ENCODE measurements around the gene UBE2C. TPM values are rescaled to one million over a fixed set of nuclear protein-coding genes. Genes with fewer than 3 reads are reported as not detected.
"Not testable (repeated sequence)": the region's sequence is repeated elsewhere in the genome, so short reads cannot be mapped to it uniquely, and the experiment has no call there.

Gene UBE2C
- total and polyA plus RNA-seq, 2 donors: 2.2 to 15.6 TPM

DNA sequence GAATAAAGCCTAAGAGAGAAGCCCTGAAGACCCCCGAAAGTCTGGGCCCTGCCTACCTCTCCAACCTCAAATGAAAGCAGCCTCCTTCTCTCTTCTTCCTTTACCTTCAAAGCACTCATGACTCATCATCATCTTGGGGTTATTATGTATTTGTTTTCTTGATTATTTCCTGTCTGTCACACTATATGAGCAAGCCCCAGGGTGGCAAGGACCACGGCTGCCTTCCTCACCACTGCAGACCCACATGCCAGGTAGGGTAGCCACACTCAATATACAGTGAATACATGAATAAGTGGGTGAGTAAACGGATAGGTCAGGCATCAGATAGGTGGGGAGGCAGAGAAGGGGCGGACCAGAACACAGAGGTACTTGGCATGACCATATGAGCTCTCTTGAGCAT is 29.6 kb upstream of the UBE2C start:
- no peak overlapping the region for H3K4me3 ChIP-seq (ENCODE audit: low read depth, low read length)
- no peaks in the 10 kb centered on the region for H3K36me3 ChIP-seq (ENCODE audit: insufficient read depth)
- H3K27ac ChIP-seq (ENCODE audit: low read depth): no peak overlapping the region
- no peak for DNase-seq (ENCODE audit: extremely low spot score)
- WGBS: 58% methylated on average over 4 of the region's 4 CpGs
- H3K4me1 ChIP-seq (ENCODE audit: insufficient read depth): peaks cover 2% of the 10 kb centered on the region

DNA sequence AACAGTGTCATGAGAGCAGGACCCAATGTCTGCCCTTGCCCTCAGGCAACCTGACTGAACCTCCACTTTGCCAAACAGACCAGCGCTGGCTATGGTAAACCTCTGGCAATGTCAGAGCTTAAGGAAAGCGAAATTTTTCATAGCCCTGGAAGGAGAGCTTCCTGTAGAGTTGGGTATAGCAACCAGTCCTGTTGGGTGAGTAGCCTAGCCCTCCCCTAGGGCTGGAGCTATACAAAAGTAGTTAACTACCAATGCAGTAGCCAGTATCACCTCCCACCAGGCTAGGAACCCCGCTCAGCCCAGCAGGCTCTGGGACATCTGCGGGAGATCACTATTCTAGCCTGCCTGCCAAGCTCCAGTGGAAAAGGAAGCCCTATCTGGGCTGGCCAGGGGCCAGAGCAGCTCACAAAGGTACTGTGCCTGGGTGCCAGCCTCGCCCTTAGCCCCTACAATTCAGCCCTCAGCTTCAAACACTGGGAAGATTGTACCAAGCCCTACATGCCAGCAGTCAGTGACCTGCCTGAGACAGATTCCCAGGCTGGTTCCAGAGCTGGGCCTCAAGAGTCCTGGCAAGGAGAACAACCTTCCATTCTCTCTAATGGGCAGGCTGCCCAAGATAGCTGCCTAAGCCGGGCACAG is 28.7 kb upstream of the UBE2C start:
- 61% methylated on average over 6 of the region's 6 CpGs for WGBS

DNA sequence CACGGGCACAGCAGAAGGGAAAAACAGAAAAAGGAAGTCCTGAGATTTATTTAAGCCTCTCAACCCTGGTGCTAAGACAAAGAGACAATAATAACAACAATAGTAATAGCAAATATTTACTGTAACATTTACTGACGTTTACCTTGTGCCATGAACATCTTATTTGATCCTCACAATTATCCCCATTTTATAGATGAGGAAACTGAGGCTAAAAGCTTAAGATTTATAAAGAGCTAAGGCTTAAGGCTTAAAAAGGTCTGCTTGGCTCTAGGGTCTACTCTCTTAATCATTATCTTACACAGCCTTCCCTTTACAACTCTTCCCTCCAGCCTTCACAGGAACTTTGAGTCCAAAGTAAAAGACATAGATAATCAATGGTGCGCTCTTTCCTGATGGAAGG is 24.1 kb upstream of the UBE2C start:
- Histone ChIP-seq H3K27ac (ENCODE audit: low read depth) (no peak overlapping the region), H3K36me3 (ENCODE audit: insufficient read depth) (no peaks in the 10 kb centered on the region), H3K4me1 (ENCODE audit: insufficient read depth) (no peaks in the 10 kb centered on the region), H3K4me3 (ENCODE audit: low read depth, low read length) (no peak overlapping the region)
- 72% methylated on average over 3 of the region's 3 CpGs for WGBS
- no peak for DNase-seq (ENCODE audit: extremely low spot score)

More for the DNA sequence above, 28.7 kb upstream of the UBE2C start:
- peaks cover 2% of the 10 kb centered on the region for H3K4me1 ChIP-seq (ENCODE audit: insufficient read depth)
- no peak overlapping the region for H3K27ac ChIP-seq (ENCODE audit: low read depth)
- no peak for DNase-seq (ENCODE audit: extremely low spot score)
- no peaks in the 10 kb centered on the region for H3K36me3 ChIP-seq (ENCODE audit: insufficient read depth)
- H3K4me3 ChIP-seq (ENCODE audit: low read depth, low read length): no peak overlapping the region

DNA sequence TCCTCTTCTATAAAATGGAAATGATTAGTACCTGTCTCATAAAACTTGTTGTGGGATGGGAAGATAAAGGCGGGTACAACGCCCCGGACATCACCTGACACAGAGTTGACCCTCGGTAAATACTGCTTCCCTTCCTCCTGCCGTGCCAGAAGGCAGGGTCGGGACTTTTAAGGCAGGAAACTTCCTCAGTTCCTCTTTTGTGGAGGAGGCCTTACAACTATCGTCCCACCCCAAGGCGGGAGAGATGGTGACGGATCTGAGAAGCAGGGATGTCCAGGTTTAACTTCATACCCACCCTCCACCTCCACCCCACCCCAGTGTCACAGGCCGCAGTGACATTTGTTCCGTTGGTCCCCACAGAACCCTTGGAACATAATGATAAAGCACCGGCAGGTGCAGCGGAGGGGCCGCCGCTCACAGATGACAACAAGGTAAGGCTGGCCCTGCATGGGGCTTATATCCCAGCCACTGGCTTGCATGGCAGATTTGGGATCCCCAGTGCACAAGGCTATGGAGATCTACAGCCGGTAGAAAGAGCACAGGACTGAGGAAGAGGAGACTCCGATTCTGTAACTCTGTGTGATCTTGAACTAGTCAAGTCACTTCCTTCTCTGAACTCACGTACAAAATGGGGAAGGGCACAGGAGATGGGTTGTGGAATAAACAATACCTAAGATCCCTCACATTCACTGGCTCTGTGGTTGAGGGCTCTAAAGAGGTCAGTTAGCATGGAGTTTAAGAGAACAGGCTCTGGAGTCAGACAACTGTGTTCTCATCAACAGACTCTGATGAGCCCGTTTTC is 19.9 kb upstream of the UBE2C start:
- no peak for DNase-seq (ENCODE audit: extremely low spot score)
- WGBS: 29% methylated on average over 19 of the region's 19 CpGs
- Histone ChIP-seq H3K36me3 (ENCODE audit: insufficient read depth) (peaks cover 2% of the 10 kb centered on the region), H3K4me3 (ENCODE audit: low read depth, low read length) (peak overlapping the region; percentile 87), H3K27ac (ENCODE audit: low read depth) (no peak overlapping the region), H3K4me1 (ENCODE audit: insufficient read depth) (no peaks in the 10 kb centered on the region)

DNA sequence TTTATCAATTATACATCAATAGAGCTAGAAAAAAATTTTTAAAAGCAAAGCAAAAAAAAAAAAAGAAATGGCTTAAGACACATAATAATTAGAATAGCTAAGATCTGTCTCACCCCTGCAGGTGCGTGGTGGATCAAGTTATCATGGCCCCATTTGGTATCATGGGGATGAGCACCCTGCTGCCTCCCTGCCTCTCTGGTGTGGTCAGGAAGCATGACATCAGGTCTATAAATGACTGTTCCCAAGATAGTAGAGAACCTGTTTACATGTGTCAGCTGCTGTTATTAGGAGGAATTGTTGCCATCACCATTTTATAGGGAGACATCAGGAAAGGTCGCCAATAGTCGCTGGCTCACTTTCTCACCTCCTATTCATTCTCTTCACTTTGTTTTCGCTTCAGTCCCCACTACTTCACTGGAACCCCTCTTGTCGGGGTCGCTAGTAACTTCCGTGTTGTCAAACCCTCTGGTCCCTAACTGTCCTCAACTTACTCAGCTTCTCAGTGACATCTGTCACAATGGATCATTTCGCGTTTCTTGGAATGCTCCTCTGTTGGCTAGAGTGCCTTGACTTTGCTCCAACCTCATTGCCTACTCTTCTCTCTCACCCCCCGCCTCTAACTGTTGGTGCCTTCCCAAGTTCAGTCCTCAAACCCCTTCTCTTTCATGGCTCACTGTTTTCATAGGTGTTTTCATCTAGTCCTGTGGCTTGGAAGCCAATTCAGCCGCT is 15.9 kb upstream of the UBE2C start:
- Histone ChIP-seq H3K27ac (ENCODE audit: low read depth) (no peak overlapping the region), H3K4me1 (ENCODE audit: insufficient read depth) (no peaks in the 10 kb centered on the region), H3K4me3 (ENCODE audit: low read depth, low read length) (no peak overlapping the region), H3K36me3 (ENCODE audit: insufficient read depth) (peaks cover 2% of the 10 kb centered on the region)
- 94% methylated on average over 11 of the region's 11 CpGs for WGBS
- no peak for DNase-seq (ENCODE audit: extremely low spot score)

DNA sequence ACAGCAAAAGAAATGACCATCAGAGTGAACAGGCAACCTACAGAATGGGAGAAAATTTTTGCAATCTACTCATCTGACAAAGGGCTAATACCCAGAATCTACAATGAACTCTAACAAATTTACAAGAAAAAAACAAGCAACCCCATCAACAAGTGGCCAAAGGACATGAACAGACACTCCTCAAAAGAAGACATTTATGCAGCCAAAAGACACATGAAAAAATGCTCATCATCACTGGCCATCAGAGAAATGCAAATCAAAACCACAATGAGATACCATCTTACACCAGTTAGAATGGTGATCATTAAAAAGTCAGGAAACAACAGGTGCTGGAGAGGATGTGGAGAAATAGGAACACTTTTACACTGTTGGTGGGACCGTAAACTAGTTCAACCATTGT is 14.9 kb upstream of the UBE2C start:
- WGBS: no CpG with 5 or more reads among the region's 1 CpG
- H3K4me3 ChIP-seq (ENCODE audit: low read depth, low read length); H3K27ac ChIP-seq (ENCODE audit: low read depth); H3K4me1 ChIP-seq (ENCODE audit: insufficient read depth); DNase-seq (ENCODE audit: extremely low spot score); H3K36me3 ChIP-seq (ENCODE audit: insufficient read depth): not testable (repeated sequence)

DNA sequence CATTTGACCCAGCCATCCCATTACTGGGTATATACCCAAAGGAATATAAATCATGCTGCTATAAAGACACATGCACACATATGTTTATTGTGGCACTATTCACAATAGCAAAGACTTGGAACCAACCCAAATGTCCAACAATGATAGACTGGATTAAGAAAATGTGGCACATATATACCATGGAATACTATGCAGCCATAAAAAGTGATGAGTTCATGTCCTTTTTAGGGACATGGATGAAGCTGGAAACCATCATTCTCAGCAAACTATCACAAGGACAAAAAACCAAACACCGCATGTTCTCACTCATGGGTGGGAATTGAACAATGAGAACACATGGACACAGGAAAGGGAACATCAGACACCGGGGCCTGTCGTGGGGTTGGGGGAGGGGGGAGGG is 14.5 kb upstream of the UBE2C start:
- H3K36me3 ChIP-seq (ENCODE audit: insufficient read depth); H3K4me1 ChIP-seq (ENCODE audit: insufficient read depth): not testable (repeated sequence)
- WGBS: 90% methylated on average over 3 of the region's 3 CpGs

DNA sequence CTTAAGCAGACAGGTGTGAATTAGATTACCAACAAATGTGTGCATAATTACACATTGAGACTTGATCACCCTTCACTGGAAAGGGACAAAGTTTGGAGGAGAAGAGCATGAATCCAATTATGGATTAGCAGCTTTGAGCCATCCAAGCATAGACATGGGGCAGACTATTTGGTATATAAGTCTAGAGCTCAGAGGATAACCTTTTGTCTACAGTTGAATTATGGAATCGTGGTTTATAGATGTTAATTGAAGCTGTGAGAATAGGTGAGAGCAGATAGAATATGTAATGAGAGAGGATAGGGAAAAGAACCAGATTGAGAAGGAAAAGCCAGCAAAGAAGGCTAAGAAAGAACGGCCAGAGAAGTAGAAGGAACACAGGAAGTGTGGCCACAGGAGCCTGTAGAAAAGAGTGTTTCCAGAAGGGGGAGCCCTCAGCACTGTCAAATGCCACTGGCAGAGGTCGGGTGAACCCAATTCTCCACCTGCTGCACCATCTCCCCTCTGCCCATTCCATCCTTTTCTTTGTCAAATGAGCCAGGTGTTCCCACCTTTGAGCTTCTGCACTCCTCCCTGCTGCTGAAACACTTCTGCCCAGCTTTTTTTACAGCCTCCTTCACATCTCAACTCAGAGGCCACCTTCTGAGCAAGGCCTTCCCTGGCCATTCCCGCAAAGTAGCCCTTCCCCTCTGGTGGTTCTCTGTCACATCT is 13.4 kb upstream of the UBE2C start:
- H3K27ac ChIP-seq (ENCODE audit: low read depth): no peak overlapping the region
- peaks cover 5% of the 10 kb centered on the region for H3K36me3 ChIP-seq (ENCODE audit: insufficient read depth)
- 27% methylated on average over 4 of the region's 4 CpGs for WGBS
- H3K4me1 ChIP-seq (ENCODE audit: insufficient read depth): no peaks in the 10 kb centered on the region
- no peak overlapping the region for H3K4me3 ChIP-seq (ENCODE audit: low read depth, low read length)
- no peak for DNase-seq (ENCODE audit: extremely low spot score)

More for the DNA sequence above, 14.5 kb upstream of the UBE2C start:
- not testable (repeated sequence) for DNase-seq (ENCODE audit: extremely low spot score); H3K4me3 ChIP-seq (ENCODE audit: low read depth, low read length); H3K27ac ChIP-seq (ENCODE audit: low read depth)

DNA sequence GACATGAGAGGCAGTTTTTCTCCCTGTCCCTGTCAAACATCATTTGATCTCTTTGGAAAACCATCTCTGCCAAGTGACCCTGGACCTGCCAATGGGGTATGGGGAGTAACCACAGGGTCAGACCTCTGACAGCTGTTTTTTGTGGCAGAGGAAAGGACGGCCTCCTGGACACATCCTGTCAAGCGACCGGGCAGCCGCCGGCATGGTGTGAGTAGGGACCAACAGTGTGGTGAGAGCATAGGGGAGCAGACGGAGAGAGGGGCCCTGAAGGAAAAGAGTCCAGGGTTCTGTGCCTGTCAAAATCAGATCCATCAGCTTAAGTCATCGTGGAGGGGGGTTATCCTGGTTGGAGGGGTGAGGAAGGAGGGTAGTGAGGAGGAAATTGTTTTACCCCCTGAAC is 10.6 kb upstream of the UBE2C start:
- no peak for DNase-seq (ENCODE audit: extremely low spot score)
- Histone ChIP-seq H3K4me3 (ENCODE audit: low read depth, low read length) (no peak overlapping the region), H3K36me3 (ENCODE audit: insufficient read depth) (peaks cover 10% of the 10 kb centered on the region), H3K4me1 (ENCODE audit: insufficient read depth) (no peaks in the 10 kb centered on the region), H3K27ac (ENCODE audit: low read depth) (no peak overlapping the region)
- 88% methylated on average over 7 of the region's 7 CpGs for WGBS

DNA sequence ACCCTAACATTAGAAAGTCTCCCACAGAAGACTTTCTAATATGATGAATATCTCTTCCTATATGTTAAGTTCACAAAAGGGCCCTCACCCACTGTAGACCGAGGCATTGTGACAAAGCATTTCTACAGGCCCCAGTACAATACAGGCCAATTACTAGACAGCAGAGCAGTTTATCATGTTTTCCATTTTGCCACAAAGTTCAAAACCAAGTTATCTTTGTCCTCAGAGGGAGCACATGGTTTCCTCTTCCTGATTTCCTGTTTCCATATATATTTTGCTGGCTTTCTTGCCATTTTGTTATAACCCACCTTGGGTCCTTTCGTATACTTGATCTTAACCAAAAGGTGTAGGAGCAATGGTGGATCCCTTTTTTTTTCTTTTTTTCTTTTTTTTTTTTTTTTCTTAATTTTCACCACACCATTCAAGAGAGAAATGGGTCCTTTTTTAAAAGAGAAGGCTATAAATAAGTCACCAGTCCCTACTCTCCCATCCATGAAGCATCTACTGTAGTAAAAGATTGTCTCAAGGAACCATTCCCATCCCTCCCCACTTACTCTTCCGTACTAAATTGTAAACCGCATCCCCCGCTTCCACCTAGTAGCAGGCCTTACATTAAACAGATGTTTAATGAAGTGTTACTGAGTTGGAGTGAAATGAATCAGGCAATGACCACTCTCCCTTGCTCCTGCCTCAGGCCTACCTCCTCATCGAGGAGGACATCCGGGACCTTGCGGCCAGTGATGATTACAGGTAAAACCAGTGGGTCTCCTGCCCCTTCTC is 2.1 kb upstream of the UBE2C start:
- WGBS: 90% methylated on average over 8 of the region's 8 CpGs
- DNase-seq (ENCODE audit: extremely low spot score): no peak
- no peak overlapping the region for H3K27ac ChIP-seq (ENCODE audit: low read depth)
- H3K4me1 ChIP-seq (ENCODE audit: insufficient read depth): no peaks in the 10 kb centered on the region
- H3K36me3 ChIP-seq (ENCODE audit: insufficient read depth): peaks cover 6% of the 10 kb centered on the region
- no peak overlapping the region for H3K4me3 ChIP-seq (ENCODE audit: low read depth, low read length)

DNA sequence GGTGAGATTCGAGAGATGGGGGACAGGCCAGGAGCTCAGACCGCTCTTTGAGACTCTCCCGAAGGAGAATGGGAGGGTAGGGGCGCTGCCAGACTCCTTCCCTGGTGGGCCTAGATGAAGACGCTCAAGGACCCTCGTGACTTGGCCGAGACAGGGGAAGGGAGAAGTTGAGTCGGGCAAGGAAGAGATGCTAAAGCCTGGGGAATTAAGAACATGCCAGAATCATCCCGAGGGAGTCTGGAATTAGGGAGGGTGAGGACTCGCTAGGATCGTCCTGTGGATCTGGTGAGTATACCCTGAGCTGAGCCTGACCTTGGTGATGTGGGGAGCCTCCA is 529 bp downstream of the UBE2C start:
- 4% methylated on average over 11 of the region's 11 CpGs for WGBS
- Histone ChIP-seq H3K4me3 (ENCODE audit: low read depth, low read length) (peak overlapping the region; percentile 45), H3K36me3 (ENCODE audit: insufficient read depth) (peaks cover 2% of the 10 kb centered on the region), H3K4me1 (ENCODE audit: insufficient read depth) (no peaks in the 10 kb centered on the region), H3K27ac (ENCODE audit: low read depth) (no peak overlapping the region)
- DNase-seq (ENCODE audit: extremely low spot score): no peak

DNA sequence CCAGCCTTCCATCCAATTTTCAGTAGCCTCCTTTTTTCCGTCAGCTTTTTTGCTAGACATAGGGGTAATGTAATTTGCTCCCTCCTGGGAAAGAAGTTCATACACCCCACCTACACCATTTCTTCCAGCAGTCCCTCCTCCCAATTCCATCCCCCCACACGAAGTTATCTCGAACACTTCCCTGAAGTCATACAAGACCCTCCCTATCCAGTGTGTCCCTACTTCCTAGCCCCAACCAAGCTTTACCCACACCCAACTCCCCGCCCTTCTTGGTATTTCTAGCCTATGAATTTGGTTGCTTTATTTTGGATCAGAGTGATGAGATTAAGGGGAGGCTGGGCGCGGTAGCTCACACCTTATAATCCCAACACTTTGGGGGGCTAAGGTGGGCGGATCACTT is 1.0 kb downstream of the UBE2C start:
- WGBS: 58% methylated on average over 7 of the region's 7 CpGs
- no peaks in the 10 kb centered on the region for H3K4me1 ChIP-seq (ENCODE audit: insufficient read depth)

DNA sequence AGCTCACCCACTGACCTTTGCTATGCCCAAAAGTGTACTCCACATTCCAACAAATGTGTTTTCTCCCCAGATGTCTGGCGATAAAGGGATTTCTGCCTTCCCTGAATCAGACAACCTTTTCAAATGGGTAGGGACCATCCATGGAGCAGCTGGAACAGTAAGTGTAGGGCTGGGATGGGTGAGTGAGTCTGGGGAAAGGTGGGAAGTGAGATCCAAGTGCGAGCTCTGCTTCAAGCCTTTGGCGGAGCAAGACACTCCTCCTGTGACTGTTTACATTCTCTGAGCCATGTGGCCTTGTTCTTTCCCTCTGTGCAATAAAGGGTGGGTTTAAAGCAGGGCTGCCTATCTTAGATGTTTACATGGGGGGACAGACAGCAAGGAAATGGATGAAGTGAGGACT is 1.9 kb downstream of the UBE2C start:
- 67% methylated on average over 3 of the region's 3 CpGs for WGBS
- Histone ChIP-seq H3K4me3 (ENCODE audit: low read depth, low read length) (no peak overlapping the region), H3K4me1 (ENCODE audit: insufficient read depth) (no peaks in the 10 kb centered on the region), H3K27ac (ENCODE audit: low read depth) (no peak overlapping the region), H3K36me3 (ENCODE audit: insufficient read depth) (peaks cover 2% of the 10 kb centered on the region)
- no peak for DNase-seq (ENCODE audit: extremely low spot score)

More for the DNA sequence above, 1.0 kb downstream of the UBE2C start:
- no peak for DNase-seq (ENCODE audit: extremely low spot score)
- Histone ChIP-seq H3K36me3 (ENCODE audit: insufficient read depth) (peaks cover 2% of the 10 kb centered on the region), H3K27ac (ENCODE audit: low read depth) (no peak overlapping the region), H3K4me3 (ENCODE audit: low read depth, low read length) (no peak overlapping the region)

Measured in urinary bladder (tissue), 4 donors.